GM18520 (cell line): ENCODE measurements around the gene PEX19.
A peak's percentile ranks its signal among the peaks of the same experiment; 100 is the strongest.

ENCODE experiments used
- ATAC-seq: cut with Tn5 transposase; IDR thresholded peaks from one replicate; pipeline ENCODE4 v1.9.1; 2021; ENCODE audit not compliant: unreplicated experiment

Gene PEX19

GRCh38 chr1:160282807-160283206 lies 2.1 kb downstream of the PEX19 start:
- no peak for ATAC-seq

- ATAC-seq: no peak
These were observed 6.9 kb downstream of the PEX19 start for GRCh38 chr1:160277987-160278386.

GRCh38 chr1:160277330-160277729 lies 7.6 kb downstream of the PEX19 start:
- ATAC-seq: no peak

- no peak for ATAC-seq
These were observed 13.9 kb downstream of the PEX19 start for GRCh38 chr1:160271025-160271424.

- ATAC-seq: no peak
These were observed 17.5 kb downstream of the PEX19 start for GRCh38 chr1:160267284-160267991.

GRCh38 chr1:160264795-160265307 lies 20.1 kb downstream of the PEX19 start:
- no peak for ATAC-seq

- peak; percentile 74 for ATAC-seq
These were observed 22.8 kb downstream of the PEX19 start, which contains the start of gene DCAF8 for GRCh38 chr1:160261893-160262794. DCAF8 (minus strand) TSS chr1:160262549; CDS start chr1:160244008, 18,541 bp downstream.

- ATAC-seq: no peak
These were observed 23.4 kb downstream of the PEX19 start for GRCh38 chr1:160261556-160261892.

- ATAC-seq: no peak
These were observed 24.2 kb downstream of the PEX19 start for GRCh38 chr1:160260406-160261382.

- no peak for ATAC-seq
These were observed 26.6 kb downstream of the PEX19 start for GRCh38 chr1:160258177-160258798.

- ATAC-seq: no peak
These were observed 27.4 kb downstream of the PEX19 start for GRCh38 chr1:160257411-160258015.

GRCh38 chr1:160256396-160257046 lies 28.4 kb downstream of the PEX19 start:
- ATAC-seq: no peak

GRCh38 chr1:160255781-160256300 lies 29.1 kb downstream of the PEX19 start:
- ATAC-seq: no peak

- peak; percentile 65 for ATAC-seq
These were observed 33.0 kb downstream of the PEX19 start for GRCh38 chr1:160251687-160252526.

GRCh38 chr1:160251011-160251410 lies 33.9 kb downstream of the PEX19 start:
- no peak for ATAC-seq

- no peak for ATAC-seq
These were observed 37.9 kb downstream of the PEX19 start for GRCh38 chr1:160247053-160247452.

GRCh38 chr1:160245434-160245833 lies 39.5 kb downstream of the PEX19 start:
- ATAC-seq: no peak

- ATAC-seq: no peak
These were observed 40.7 kb downstream of the PEX19 start for GRCh38 chr1:160244209-160244608.
